ENCODE measurements around the gene MSL2. TPM values are rescaled to one million over a fixed set of nuclear protein-coding genes. Genes with fewer than 3 reads are reported as not detected.
A peak's percentile ranks its signal among the peaks of the same experiment; 100 is the strongest.
"Not testable (repeated sequence)": the region's sequence is repeated elsewhere in the genome, so short reads cannot be mapped to it uniquely, and the experiment has no call there.

MSL2 gene
- total RNA-seq = 29.7 TPM

GRCh38 chr3:136196064-136196400 lies at the start of gene MSL2:
MSL2 (minus strand) TSS chr3:136196335; CDS start chr3:136195113, 1,222 bp downstream.
- peak; percentile 70 for DNase-seq (ENCODE audit: low spot score)

- no peak for DNase-seq (ENCODE audit: low spot score)
Observed at GRCh38 chr3:136245691-136246090, 49.6 kb upstream of the MSL2 start.

GRCh38 chr3:136239094-136239493 lies 43.0 kb upstream of the MSL2 start:
- no peak for DNase-seq (ENCODE audit: low spot score)

GRCh38 chr3:136237961-136238649 lies 42.0 kb upstream of the MSL2 start:
- DNase-seq (ENCODE audit: low spot score) = no peak

GRCh38 chr3:136237103-136237502 lies 41.0 kb upstream of the MSL2 start:
- no peak for DNase-seq (ENCODE audit: low spot score)

- DNase-seq (ENCODE audit: low spot score) = no peak
Observed at GRCh38 chr3:136236109-136236508, 40.0 kb upstream of the MSL2 start.

- DNase-seq (ENCODE audit: low spot score) = no peak
Observed at GRCh38 chr3:136235545-136235944, 39.4 kb upstream of the MSL2 start.

- DNase-seq (ENCODE audit: low spot score) = no peak
Observed at GRCh38 chr3:136232413-136232812, 36.3 kb upstream of the MSL2 start.

GRCh38 chr3:136222746-136223145 lies 26.6 kb upstream of the MSL2 start:
- not testable (repeated sequence) for DNase-seq (ENCODE audit: low spot score)

GRCh38 chr3:136211547-136211946 lies 15.4 kb upstream of the MSL2 start:
- no peak for DNase-seq (ENCODE audit: low spot score)

GRCh38 chr3:136209921-136210320 lies 13.8 kb upstream of the MSL2 start:
- no peak for DNase-seq (ENCODE audit: low spot score)

GRCh38 chr3:136207489-136208115 lies 11.5 kb upstream of the MSL2 start:
- no peak for DNase-seq (ENCODE audit: low spot score)

- not testable (repeated sequence) for DNase-seq (ENCODE audit: low spot score)
Observed at GRCh38 chr3:136199219-136199618, 3.1 kb upstream of the MSL2 start.

- DNase-seq (ENCODE audit: low spot score) = not testable (repeated sequence)
Observed at GRCh38 chr3:136198462-136199078, 2.4 kb upstream of the MSL2 start.

GRCh38 chr3:136197159-136197793 lies 1.1 kb upstream of the MSL2 start:
- DNase-seq (ENCODE audit: low spot score) = no peak

- DNase-seq (ENCODE audit: low spot score) = peak; percentile 99
Observed at GRCh38 chr3:136196401-136197158, 445 bp upstream of the MSL2 start.

GRCh38 chr3:136195258-136196063 lies 674 bp downstream of the MSL2 start:
- peak; percentile 58 for DNase-seq (ENCODE audit: low spot score)

- peak; percentile 40 for DNase-seq (ENCODE audit: low spot score)
Observed at GRCh38 chr3:136194409-136195257, 1.5 kb downstream of the MSL2 start.

GRCh38 chr3:136193278-136194054 lies 2.7 kb downstream of the MSL2 start:
- no peak for DNase-seq (ENCODE audit: low spot score)
